HG03097 (cell line): Measurements from ENCODE around the gene PDZK1IP1.
"Not testable (repeated sequence)": the region's sequence is repeated elsewhere in the genome, so short reads cannot be mapped to it uniquely, and the experiment has no call there.

Source experiments
- ATAC-seq: cut with Tn5 transposase; IDR thresholded peaks from one replicate; pipeline ENCODE4 v1.9.1; 2021; ENCODE audit not compliant: unreplicated experiment, low FRiP score

The PDZK1IP1 gene

DNA sequence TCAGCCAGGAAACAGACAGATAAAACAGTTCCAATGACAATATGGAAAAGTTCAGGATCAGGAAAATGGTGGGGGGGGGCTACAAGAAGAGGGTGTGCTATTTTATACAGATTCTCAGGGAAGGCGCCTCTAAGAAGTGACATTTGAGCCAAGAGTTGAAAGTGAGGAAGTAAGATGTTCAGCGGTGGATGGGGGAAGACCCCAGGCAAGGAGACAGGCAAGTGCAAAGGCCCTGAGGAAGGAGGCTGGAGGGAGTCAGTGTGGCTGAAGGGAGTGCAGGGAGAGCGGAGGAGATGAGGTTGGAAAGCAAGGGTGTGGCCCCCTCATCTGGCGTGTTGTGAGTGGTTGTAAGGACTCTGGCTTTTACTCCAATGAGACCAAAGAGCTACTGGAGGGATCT is 8.4 kb upstream of the PDZK1IP1 start:
- no peak for ATAC-seq

DNA sequence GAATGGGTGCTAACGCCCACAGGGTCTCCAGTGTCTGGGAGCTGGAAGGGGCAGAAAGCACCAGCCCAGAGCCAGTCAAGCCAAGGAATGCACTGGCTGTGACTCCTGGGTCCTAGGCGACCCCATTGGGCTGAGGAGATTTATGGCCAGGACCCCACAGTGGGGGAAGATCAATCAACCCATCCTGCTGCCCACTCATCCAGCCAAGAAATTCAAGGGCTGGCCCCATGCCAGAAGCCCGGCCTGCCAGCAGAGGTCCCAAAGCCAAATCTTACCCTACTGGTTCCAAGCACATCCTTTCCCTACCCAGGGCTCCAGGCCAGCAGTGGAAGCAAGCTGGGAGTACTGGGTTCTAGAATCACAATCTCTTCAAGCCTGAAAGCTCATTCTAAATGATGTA is 6.8 kb upstream of the PDZK1IP1 start:
- no peak for ATAC-seq

DNA sequence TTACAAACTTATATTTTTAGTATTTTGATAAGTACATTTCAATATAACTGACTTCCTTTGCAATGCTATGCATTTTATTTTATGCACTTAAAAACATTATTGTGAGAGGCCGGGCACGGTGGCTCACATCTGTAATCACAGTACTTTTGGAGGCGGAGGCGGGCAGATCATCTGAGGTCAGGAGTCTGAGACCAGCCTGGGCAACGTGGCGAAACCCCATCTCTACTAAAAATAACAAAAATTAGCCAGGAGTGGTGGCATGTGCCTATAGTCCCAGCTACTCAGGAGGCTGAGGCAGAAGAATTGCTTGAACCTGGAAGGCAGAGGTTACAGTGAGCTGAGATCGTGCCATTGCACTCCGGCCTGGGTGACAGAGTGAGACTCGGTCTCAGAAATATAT is 6.1 kb upstream of the PDZK1IP1 start:
- not testable (repeated sequence) for ATAC-seq

DNA sequence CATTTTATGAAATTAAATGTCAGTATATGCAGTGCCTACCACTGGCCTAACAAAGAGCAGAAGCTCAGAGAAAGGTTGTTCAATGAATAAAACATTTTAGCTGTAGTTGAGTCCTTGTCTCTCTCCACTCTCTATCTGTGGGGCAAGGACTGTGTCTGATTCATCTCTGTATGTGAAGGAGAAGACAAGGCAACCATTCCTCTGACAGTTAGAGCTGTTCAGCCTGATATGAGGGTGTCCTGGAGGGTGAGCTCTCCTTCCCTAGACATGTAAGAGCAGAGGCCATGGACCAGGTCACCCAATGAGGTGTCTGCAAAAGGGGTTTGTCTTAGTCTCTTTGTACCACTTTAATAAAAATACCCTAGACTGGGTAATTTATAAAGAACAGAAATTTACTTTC is 4.5 kb upstream of the PDZK1IP1 start:
- no peak for ATAC-seq

DNA sequence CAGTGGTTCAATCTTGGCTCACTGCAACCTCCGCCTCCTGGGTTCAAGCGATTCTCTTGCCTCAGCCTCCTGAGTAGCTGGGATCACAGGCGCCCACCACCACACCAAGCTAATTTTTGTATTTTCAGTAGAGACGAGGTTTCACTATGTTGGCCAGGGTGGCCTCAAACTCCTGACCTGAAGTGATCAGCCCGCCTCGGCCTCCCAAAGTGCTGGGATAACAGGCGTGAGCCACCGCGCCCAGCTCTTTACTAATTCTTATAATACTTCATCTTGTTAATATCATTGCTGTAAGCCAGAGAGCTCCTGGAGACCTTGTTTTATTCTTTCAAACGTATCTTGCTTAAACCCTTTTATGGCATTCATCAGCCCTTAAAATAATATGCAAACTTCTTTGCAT is 3.7 kb upstream of the PDZK1IP1 start:
- ATAC-seq: not testable (repeated sequence)

DNA sequence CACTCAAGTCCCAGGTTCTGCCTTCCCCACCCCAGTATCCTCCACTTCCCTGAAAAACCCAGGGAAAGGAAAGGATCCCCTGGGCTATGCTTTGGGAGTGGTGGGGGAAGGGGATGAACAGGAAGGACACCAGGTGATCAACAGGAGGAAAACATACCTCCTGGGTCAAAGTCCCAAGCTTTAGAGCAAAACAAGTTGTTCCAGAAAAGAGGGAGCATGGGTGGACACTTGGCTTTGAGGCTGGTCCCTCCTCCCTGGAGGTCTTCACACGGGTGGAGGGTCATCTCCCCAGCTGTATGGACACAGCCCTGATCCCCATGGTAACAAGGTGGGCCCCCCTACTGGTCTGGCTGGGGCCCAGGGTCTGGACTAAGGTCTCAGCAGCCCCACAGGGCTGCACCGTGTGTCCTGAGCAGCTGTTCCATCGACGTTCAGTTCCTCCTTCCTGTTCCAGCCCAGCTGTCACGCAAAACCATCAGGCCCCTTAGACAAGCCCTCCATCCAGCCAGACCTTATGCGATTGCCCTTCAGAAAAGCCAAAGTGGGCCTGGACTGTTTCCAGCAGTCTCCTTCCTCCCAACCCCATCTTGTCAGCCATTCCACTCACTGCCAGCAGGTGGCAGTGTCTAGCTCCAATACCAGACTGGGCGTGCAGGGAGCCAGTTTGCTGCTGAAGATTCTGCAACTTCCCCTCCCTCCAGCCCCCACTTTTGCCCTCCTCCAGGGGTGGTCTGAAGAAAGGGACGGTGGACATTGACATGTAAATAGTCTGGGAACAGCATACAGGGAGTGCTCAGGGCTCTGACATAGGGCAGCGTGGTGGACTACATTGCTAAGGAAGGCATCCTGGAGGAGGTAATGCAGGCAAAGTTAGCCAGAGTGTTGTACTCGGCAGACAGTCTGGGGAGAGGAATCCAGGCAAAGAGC is 2.9 kb upstream of the PDZK1IP1 start:
- ATAC-seq: no peak

DNA sequence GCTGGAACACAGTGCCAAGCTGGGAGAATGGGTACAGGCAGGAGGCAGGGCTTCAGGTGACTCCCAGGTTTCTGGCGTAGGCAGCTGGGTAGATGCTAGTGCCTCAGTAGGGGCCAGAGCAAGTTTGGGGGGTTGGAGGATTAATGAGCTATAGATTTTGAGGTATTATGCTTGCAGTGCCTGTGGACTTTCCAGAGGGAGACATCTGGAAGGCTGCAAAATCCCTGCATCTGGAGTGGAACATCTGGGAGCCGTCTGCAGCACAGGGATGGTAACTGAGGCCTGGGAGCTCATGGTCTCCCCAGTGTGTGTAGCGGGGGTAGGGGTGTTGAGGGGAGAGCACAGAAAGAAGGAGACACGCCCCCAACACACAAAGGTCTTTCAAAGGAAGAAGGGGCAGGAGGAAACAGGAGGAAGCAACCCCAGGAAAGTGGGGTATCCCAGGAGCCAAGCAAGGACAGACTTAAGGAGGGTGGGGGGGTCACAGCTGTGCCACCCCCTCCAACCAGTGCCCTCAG is 2.2 kb upstream of the PDZK1IP1 start:
- ATAC-seq: no peak

DNA sequence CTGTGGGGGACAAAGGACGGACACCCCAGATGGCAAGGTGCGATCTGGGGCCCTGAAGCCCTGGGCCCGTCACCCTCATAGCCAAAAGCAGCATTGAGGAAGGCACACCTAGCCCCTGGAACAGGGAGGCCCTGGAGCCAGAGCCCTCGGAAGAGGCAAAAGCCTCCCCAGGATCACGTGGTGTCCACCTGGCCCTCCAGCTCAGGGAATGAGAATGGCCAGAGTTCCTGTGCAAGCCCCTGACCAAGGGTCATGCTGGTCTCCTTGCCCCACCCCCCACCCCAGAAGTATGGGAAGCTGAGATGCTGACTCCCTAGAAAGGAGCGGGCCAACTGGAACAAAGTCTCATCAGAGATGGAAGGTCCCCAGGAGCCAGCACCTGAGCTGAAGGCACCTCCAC is 1.0 kb upstream of the PDZK1IP1 start:
- ATAC-seq: no peak

DNA sequence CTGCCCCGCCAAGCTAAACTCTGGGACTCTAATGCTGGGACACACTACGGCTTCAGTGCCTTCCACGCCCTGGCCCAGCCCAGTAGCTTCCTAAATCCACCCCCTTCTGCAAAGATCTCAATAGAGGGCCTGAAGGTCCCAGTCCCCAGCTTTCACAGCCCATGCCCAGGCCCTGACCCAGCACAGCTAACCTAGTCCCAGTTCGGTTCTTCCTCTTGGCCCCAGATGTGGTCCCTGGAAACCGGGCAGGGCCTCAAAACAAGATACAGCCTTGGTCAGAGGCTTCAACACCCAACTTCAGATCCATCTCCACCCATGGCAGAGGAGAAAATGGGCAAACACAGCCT is 646 bp upstream of the PDZK1IP1 start:
- ATAC-seq: no peak

DNA sequence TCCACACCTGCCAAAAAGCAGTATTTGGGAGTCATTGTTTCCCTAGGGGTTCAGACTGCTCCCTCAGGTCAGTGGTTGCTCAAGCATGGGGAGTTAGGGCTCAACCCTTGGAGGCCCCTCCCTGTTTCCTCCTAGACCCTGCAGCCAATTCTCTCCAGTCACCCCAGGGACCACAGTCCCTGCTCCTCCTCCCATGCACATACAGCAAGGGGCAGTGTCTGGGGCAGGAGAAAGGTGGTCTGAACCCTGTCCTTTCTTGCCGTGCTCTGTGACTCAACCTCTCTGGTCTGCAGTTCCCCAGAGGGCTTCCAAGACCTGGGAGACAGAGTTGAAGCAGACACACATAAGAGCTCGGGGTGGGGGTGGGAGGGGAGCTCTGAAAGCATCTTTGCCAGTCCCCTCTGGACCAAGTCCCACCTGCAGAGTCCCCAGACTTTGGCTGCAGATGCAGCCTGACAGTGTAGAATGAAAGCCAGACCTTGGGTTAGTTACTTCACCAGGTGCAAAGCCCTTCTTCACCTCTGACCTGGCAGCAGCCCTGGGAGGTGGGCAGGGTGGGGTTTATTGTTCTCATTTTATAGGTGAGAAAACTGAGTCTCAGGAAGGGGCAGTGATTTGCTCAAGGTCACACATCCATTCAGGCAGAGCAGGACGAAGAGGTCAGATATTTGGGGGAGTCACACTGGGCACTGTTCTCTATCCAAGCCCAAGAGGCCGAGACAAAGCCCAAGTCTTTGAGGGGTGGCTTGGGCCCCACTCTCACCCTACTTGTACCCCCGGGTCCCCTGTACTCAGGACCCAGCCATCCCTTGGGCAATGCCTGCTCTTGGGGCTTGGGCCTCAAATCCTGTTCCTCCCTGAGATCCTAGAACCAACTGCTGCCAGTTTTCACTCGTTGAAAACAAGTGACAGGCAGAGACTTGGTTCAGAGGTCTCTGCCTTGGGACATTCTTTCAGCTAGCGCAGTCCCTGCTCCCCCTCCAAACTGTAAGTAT is 748 bp downstream of the PDZK1IP1 start:
- no peak for ATAC-seq

DNA sequence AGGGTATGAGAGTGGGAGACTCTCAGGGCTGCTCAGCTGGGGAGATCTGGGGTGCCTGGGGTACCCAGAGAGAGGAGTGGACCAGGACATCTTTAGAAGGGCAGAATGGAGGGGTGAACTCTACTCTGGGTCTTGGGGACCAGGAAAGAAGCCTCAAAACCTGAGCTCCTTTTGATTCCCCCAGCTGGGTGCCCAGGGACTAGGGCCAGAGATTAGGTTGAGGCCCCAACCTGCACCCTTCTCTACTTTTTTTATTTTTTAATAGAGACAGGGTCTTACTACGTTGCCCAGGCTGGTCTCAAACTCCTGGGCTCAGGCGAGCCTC is 1.9 kb downstream of the PDZK1IP1 start:
- ATAC-seq: no peak

DNA sequence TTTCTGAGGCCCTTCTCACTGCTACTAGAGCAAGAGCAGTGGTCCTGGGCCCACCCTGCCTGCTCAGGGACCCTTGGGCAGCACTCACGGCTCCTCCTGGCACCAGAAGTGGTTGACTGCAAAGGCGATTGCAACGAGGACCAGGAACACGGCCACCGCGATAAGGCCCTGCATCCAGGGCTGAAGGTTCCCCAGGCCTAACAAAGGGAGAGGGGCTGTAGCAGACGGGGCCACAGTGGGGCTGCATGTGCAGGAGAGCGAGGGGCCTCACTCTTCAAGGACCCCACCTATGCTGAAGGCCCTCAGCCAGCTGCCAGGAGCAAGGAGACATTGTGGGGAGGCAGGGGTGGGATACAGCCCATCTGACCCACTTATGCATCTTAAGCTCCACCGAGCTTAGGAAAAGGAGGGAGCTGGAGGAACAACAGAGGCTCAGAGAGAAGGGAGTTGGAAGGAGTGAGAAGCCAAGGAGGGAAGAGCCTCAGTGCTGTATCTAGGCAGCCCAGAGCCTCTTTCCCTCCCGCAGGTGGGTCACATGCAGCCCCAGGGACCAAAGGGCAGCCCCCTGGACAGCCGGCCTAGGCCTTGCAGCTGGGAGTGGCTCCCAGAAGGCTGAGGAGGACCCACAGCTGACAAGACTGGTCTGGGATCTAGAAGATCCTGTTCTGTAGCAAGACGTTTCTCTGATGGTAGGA is 2.5 kb downstream of the PDZK1IP1 start:
- no peak for ATAC-seq

DNA sequence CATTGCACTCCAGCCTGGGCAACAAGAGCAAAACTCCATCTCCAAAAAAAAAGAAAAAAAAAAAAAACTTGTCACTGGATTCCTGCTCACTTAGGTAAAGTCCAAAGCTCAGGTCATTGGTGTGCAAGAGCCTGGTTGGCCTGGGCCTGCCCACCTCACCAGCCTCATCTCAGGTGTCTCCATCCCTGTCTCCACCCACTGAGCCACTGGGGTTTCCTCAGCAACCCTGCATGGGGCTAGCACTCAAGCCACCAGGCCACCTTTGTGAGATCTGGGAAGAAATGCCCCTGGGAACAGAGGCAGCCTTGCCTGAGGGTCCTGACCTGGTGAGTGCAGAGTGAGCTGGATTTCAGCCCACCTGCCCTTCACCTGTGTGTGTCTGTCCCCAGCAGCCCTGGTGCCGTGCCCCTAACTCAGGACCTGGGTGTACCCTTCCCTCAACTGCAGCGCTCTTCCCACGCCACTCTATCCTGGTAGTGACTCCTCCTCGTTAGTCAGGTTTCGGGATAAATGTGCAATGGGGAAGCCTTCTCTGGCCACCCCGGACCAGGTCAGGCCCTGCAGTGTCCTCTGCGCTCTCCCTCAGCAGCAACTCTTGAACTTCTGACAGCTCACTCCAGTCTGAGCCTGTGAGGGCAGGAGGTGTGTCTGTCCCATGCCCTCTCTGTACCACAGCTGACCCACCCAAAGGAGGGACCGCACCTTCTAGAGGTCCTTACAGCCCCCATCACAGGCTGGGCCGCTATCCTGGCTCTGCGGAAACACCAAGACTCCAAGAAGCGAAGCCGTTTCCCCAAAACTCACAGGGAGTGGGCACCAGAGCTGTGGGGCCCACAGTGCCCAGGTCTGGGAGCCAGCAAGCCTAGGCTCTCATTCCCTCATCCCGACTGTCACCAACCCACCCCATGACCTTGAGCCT is 3.3 kb downstream of the PDZK1IP1 start:
- ATAC-seq: no peak

DNA sequence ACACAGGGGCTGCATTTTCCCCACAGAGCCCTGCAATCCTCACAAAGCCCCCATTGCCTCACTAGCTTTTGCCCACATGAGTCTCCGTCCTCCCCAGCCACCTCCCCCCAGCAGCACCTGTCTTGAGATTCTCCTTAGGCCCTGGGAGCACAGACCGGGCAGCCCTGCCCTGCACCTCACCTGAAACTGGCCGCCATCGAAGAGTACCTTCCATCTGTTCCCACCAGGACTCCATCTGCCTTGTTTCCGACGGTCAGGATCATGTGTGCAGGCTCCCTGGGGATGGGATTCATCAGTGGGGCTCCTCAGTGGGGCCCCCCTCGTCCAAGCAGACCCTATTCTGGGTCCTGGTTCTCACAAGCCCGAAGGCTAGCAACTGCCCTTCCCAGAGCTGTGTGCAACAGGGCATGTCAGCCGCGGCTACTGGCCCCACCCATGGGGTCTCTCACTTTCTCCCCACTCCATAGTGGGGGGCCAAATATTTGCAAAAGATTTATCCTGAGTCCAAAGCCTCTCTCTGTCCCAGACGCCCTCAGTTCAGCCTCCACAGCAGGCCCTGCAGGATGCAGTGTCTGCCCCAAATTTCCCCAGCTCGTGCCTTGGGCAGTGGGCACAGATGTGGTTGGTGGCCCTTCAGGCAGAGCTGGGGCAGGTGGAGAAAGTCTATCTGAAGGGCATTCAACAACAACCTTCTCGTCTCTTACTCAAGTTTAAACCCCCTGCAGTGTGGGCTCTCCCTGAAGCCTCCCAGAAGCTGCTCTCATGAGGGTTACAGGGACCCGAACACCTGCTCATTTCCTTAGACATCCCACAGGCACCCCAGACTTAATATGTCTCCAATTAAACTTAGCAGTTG is 4.8 kb downstream of the PDZK1IP1 start:
- ATAC-seq: no peak

DNA sequence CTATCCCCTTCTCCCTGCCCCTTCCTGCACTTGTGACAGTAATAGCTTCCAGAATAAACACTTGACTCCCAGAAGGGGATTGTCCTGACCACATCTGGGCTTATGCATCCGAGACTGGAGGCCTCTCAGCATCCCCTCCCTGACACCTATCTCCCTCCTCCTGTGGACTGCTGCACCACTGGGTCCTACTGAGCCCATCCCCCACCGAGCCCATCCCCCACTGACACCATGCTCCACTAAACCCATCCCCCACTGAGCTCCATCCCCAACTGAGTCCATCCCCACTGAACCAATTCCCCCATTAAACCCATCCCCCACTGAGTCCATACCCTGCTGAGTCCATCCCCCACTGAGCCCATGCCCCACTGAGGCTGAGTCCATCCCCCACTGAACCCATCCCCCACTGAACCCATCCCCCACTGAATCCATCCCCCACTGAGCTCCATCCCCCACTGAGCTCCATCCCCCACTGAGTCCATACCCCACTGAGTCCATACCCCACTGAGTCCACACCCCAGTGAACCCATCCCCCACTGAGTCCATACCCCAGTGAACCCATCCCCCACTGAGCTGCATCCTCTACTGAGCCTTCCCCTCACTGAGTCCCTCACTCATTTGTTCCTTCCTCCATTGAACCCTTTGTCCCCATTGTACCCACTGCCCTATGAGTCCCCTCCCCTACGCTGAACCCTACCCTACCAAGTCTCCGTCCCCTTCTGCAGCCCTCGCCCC is 5.6 kb downstream of the PDZK1IP1 start:
- no peak for ATAC-seq

DNA sequence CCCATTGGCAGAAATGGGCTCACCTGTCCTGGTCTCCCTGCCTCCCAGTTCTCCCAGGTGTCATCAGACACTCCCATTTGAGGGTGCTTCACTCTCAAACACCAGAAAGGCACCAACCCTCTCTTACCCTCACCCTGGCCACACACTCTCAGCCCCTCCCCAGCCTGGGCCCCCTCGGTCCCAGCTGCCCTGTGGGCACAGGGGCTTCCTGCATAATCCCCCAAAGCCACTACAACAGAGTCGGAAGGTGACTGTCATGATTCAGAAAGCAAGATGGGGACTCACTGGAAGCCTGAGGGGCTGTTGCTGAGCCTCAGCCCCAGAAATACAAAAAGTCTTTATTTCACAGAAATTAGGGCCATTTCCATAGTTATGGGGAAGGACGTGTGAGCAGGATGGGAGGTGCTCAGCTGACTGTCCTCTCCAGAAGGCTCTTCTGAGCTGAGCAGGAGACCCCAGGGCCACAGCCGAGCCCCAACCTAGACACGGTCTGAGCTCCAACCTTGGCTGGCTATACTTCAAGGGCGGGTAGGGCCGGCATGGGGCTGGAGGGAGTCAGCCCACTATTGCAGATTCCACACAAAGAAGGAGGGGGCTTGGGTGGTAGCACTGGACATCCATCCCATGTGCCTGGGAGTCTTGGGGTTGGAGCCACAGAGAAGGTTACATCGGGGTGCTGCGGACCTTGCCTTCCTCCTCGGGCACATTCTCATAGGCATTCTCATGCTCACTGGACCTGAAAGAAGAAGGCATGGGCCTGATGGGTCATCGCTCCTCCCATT is 6.3 kb downstream of the PDZK1IP1 start:
- ATAC-seq: no peak

DNA sequence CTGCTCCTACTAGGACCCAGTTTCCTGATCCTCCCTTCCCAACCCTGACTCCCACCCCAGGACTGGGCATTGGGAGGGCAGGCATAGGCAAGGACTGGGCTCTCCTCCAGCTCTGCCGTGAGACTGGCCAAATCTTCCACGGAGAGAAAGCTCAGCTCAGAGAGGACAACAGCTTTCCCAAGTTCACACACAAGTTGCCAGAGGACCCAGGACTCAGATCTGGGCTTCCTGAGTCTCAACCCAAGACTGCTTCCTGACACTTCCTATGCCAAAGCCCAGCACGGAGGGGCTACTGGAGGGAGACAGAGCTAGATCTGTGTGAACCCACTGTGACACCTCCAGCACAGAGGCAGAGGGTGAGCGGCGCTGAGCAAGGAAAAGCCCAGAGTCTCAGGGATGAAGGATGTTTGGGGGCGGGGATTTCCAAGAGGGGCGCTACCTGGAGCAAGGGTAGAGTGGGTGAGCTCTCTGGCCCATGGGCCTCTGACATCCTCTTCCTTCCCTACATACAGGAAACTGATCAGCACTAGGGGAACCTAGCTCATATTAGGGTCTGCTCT is 7.1 kb downstream of the PDZK1IP1 start:
- ATAC-seq: no peak
